GM23248 (cell line): Measurements from ENCODE around the gene PHPT1.

Experiments used
- EZH2 ChIP-seq: fragments of 200-600 bp; sonication (generic); IDR thresholded peaks from 2 replicates; pipeline ENCODE4 v1.6.1; 2018; ENCODE audit warnings: antibody characterized with exemption, mild to moderate bottlenecking; ENCODE audit not compliant: insufficient read depth, poor library complexity, severe bottlenecking
- EZH2phosphoT487 ChIP-seq: fragments of 200-600 bp; sonication (generic); IDR thresholded peaks from 2 replicates; pipeline ENCODE4 v1.6.1; 2018; ENCODE audit warnings: antibody characterized with exemption, moderate library complexity, mild to moderate bottlenecking, low read depth; ENCODE audit not compliant: insufficient read depth

DNA sequence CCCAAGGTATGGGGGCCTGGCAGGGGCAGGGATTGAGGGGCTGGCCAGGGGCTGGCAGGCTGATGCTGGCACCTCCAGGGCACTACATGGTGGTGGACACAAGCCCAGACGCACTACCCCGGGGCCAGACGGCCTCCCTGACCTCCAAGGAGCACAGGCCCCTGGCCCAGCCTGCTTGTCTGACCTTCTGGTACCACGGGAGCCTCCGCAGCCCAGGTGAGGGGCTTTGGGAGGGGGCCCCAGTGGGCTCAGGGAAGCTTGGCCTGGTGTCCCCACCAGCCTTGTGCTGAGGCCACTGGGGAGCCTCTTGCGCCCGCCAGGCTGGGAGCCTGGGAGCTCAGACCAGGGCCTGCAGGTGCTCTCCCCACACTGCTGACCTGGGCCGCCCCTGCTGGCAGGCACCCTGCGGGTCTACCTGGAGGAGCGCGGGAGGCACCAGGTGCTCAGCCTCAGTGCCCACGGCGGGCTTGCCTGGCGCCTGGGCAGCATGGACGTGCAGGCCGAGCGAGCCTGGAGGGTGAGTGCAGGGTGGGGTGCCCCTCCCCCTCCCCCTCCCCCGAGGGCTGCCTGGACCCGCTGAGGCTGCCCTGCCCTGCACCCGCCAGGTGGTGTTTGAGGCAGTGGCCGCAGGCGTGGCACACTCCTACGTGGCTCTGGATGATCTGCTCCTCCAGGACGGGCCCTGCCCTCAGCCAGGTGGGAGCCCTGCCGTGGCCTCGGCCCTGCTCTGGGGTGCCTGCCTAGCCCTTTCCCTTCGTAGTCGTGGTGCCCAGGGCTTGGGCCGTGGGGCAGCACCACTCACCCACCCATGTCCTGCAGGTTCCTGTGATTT lies 8.6 kb downstream of the PHPT1 start:
- TF ChIP-seq EZH2 (no peak), EZH2phosphoT487 (no peak)
